DND-41 (cell line): ENCODE data around the gene NOC4L.

Source experiments
- EZH2 ChIP-seq: IDR thresholded peaks from 3 replicates; pipeline ENCODE4 v1.6.1; 2012; ENCODE audit warnings: borderline replicate concordance, low read depth, mild to moderate bottlenecking, moderate library complexity, low read length, inconsistent platforms; ENCODE audit not compliant: severe bottlenecking
- TF ChIP-seq, protein P1 (sequence below): IDR thresholded peaks from 2 replicates; pipeline ENCODE4 v1.5.1; 2012; ENCODE audit warnings: borderline replicate concordance, low read length, moderate library complexity, mild to moderate bottlenecking; ENCODE audit not compliant: poor library complexity, severe bottlenecking; ENCODE audit errors: extremely low read depth

DNA sequence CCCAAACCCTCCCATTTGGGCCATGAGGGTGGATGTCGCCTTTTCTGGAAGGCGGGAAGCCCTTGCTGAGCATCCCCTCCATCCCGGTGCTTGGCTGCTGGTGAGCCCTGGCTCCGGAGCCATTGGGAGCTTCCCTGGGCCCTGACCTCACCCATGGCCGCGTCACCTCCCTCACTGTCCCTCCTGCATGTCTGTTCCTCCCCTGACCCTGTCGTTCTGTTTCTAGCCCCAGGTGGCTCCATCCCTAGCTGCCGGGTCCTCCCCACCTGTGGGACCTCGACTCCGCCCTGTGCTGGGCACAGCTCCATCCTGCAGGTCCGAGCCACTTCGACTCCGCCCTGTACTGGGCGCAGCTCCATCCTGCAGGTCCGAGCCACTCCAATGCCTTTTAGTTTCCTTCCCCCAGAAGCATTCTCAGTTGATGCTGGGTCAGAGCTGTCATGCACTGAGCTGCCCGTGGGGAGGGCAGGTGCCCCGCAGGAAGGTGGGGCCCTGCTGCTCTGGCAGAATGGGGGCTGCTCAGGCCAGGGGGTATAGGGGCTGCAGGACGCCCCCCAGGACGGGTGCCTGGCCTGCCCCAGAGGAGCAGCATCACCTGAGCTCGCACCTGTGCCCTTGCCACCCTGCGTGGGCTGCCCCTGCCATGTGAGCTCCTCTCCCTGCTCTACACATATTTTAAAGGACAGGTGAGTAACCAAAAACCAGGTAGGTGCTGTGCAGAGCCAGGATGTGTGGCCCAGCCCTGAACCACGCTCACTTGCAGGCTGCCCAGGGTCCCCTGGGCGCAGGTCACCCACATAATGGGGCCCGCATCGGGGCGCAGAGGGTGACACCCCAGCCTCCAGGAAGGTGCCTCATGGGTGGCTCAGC, 19.0 kb downstream of the NOC4L start:
- TF ChIP-seq, protein P1, sequence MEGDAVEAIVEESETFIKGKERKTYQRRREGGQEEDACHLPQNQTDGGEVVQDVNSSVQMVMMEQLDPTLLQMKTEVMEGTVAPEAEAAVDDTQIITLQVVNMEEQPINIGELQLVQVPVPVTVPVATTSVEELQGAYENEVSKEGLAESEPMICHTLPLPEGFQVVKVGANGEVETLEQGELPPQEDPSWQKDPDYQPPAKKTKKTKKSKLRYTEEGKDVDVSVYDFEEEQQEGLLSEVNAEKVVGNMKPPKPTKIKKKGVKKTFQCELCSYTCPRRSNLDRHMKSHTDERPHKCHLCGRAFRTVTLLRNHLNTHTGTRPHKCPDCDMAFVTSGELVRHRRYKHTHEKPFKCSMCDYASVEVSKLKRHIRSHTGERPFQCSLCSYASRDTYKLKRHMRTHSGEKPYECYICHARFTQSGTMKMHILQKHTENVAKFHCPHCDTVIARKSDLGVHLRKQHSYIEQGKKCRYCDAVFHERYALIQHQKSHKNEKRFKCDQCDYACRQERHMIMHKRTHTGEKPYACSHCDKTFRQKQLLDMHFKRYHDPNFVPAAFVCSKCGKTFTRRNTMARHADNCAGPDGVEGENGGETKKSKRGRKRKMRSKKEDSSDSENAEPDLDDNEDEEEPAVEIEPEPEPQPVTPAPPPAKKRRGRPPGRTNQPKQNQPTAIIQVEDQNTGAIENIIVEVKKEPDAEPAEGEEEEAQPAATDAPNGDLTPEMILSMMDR: no peak
- TF ChIP-seq EZH2: no peak
